ENCODE measurements around the gene GDNF. TPM values are rescaled to one million over a fixed set of nuclear protein-coding genes. Genes with fewer than 3 reads are reported as not detected.

The GDNF gene
- total and polyA plus RNA-seq, 2 donors (not counting 1 experiment from before 2014, with no cell fraction given): 0.32 to 0.83 TPM

- H2AFZ ChIP-seq (ENCODE audit: low read length): no peak overlapping the region
- no peaks in the 10 kb centered on the region for H3K79me2 ChIP-seq (ENCODE audit: control insufficient read depth, insufficient read depth, low read length)
- peak; percentile 10 to 42 for DNase-seq (ENCODE audit: low read depth in 2 of 2)
- H3K9ac ChIP-seq (ENCODE audit: insufficient read depth, low read length): no peak overlapping the region
- H3K27ac ChIP-seq (ENCODE audit: insufficient read depth, low read length): no peak overlapping the region
- no peak for TF ChIP-seq EZH2 (IDR thresholded peaks at IDR 0.05; ENCODE audit: low read length, missing control alignments)
- no peaks in the 10 kb centered on the region for H3K9me3 ChIP-seq (ENCODE audit: control insufficient read depth, insufficient read depth, low read depth, low read length)
- H3K36me3 ChIP-seq (ENCODE audit: control insufficient read depth, insufficient read depth, low read length): no peaks in the 10 kb centered on the region
- H3K27me3 ChIP-seq (ENCODE audit: control insufficient read depth, insufficient read depth, low read length): no peaks in the 10 kb centered on the region
- H4K20me1 ChIP-seq (ENCODE audit: control insufficient read depth, extremely low read depth, insufficient read depth, low read length): no peaks in the 10 kb centered on the region
- peaks cover 2% of the 10 kb centered on the region for H3K4me1 ChIP-seq (ENCODE audit: control insufficient read depth, extremely low read depth, insufficient read depth, low read length)
- no peak overlapping the region for H3K4me3 ChIP-seq (replicated peaks in 1 of 4; ENCODE audit: control extremely low read depth in 1 of 4, insufficient read depth in 1 of 4, low read depth in 3 of 4, low read length in 4 of 4)
- H3K4me2 ChIP-seq (ENCODE audit: extremely low read depth, insufficient read depth, low read length): no peak overlapping the region
These were observed 42.8 kb upstream of the GDNF start for GRCh38 chr5:37882636-37883035.

DNA sequence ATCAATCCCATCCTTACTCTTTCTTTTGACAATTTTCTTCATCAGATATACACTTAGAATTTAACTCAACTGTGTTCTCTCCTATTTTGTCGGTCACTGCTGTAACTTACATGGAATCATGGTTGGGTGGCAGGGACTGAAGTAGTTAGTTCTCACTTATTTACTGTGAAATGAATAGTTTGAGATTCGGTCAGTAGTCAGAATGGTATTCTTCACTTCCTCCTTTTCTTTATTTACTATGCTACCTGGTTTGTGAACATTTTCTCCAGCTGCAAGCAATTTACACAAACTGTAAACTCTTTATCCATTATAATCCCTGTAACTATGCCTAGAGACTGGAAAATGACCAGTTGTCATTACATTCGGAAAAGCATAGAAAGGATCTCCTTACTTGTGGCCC lies 41.5 kb upstream of the GDNF start:
- H3K79me2 ChIP-seq (ENCODE audit: control insufficient read depth, insufficient read depth, low read length): no peaks in the 10 kb centered on the region
- no peaks in the 10 kb centered on the region for H3K27me3 ChIP-seq (ENCODE audit: control insufficient read depth, insufficient read depth, low read length)
- no peak for DNase-seq (ENCODE audit: low read depth in 2 of 2)
- no peak overlapping the region for H3K4me3 ChIP-seq (replicated peaks in 1 of 4; ENCODE audit: control extremely low read depth in 1 of 4, insufficient read depth in 1 of 4, low read depth in 3 of 4, low read length in 4 of 4)
- no peaks in the 10 kb centered on the region for H3K9me3 ChIP-seq (ENCODE audit: control insufficient read depth, insufficient read depth, low read depth, low read length)
- no peaks in the 10 kb centered on the region for H3K36me3 ChIP-seq (ENCODE audit: control insufficient read depth, insufficient read depth, low read length)
- no peaks in the 10 kb centered on the region for H4K20me1 ChIP-seq (ENCODE audit: control insufficient read depth, extremely low read depth, insufficient read depth, low read length)
- no peak overlapping the region for H3K9ac ChIP-seq (ENCODE audit: insufficient read depth, low read length)
- no peak overlapping the region for H3K27ac ChIP-seq (ENCODE audit: insufficient read depth, low read length)
- H3K4me1 ChIP-seq (ENCODE audit: control insufficient read depth, extremely low read depth, insufficient read depth, low read length): peaks cover 2% of the 10 kb centered on the region
- no peak for TF ChIP-seq EZH2 (IDR thresholded peaks at IDR 0.05; ENCODE audit: low read length, missing control alignments)
- TF ChIP-seq CTCF (conservative IDR thresholded peaks at IDR 0.05 in 1 of 2, IDR thresholded peaks at IDR 0.05 in 1 of 2; ENCODE audit: low read depth in 1 of 2, low read length in 2 of 2): no peak
- no peak overlapping the region for H2AFZ ChIP-seq (ENCODE audit: low read length)
- H3K4me2 ChIP-seq (ENCODE audit: extremely low read depth, insufficient read depth, low read length): no peak overlapping the region

GRCh38 chr5:37876943-37877342 lies 37.1 kb upstream of the GDNF start:
- Histone ChIP-seq H4K20me1 (ENCODE audit: control insufficient read depth, extremely low read depth, insufficient read depth, low read length) (no peaks in the 10 kb centered on the region), H3K27me3 (ENCODE audit: control insufficient read depth, insufficient read depth, low read length) (no peaks in the 10 kb centered on the region), H2AFZ (ENCODE audit: low read length) (no peak overlapping the region), H3K9me3 (ENCODE audit: control insufficient read depth, insufficient read depth, low read depth, low read length) (no peaks in the 10 kb centered on the region), H3K4me2 (ENCODE audit: extremely low read depth, insufficient read depth, low read length) (no peak overlapping the region), H3K9ac (ENCODE audit: insufficient read depth, low read length) (no peak overlapping the region), H3K4me3 (replicated peaks in 1 of 4; ENCODE audit: control extremely low read depth in 1 of 4, insufficient read depth in 1 of 4, low read depth in 3 of 4, low read length in 4 of 4) (no peak overlapping the region), H3K36me3 (ENCODE audit: control insufficient read depth, insufficient read depth, low read length) (no peaks in the 10 kb centered on the region), H3K27ac (ENCODE audit: insufficient read depth, low read length) (no peak overlapping the region), H3K4me1 (ENCODE audit: control insufficient read depth, extremely low read depth, insufficient read depth, low read length) (no peaks in the 10 kb centered on the region), H3K79me2 (ENCODE audit: control insufficient read depth, insufficient read depth, low read length) (no peaks in the 10 kb centered on the region)
- no peak for TF ChIP-seq EZH2 (IDR thresholded peaks at IDR 0.05; ENCODE audit: low read length, missing control alignments)
- no peak for TF ChIP-seq CTCF (conservative IDR thresholded peaks at IDR 0.05 in 1 of 2, IDR thresholded peaks at IDR 0.05 in 1 of 2; ENCODE audit: low read depth in 1 of 2, low read length in 2 of 2)
- DNase-seq (ENCODE audit: low read depth in 2 of 2): no peak

All from fibroblast of lung (primary cell).